GM21723 (cell line): Measurements from ENCODE around the gene SLCO3A1.

Experiments
- ATAC-seq: cut with Tn5 transposase; IDR thresholded peaks from one replicate; pipeline ENCODE4 v1.9.1; 2021; ENCODE audit warnings: mild to moderate bottlenecking, moderate library complexity; ENCODE audit not compliant: unreplicated experiment

SLCO3A1 gene

DNA sequence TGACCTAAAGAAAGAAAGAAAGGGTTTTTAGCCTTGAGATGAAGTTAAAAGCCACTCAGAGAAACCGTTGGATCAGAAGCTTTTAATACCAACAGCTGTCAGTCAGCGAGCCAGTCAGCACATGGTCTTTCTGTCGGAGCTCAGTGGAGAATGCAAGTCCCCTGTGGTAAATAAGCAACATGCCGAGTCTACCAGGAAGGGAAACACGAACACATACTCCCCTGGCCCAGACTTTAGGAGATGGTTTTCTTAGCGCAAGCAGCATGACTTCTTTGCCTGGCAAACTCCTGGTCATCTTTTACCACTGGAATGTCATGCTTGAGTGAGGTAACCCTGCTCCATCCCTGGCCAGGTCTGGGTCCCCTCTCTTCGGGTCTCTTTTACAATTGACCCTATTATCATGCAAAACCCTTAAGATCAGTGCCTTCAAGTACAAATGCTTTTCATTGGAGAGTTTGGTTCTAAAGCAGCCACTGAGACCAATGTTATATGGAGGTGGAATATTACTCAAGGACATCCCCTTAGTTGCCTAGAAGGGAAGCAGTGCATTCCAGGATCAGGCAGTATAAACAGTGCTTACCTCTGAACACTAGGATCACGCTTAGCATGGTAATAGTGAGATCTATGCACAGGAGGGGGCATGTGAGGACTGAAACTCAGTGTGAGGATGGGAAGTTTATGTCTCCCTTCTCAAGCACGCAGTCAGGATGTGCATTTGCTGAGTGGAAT is 28.2 kb downstream of the SLCO3A1 start:
- ATAC-seq, result no peak

DNA sequence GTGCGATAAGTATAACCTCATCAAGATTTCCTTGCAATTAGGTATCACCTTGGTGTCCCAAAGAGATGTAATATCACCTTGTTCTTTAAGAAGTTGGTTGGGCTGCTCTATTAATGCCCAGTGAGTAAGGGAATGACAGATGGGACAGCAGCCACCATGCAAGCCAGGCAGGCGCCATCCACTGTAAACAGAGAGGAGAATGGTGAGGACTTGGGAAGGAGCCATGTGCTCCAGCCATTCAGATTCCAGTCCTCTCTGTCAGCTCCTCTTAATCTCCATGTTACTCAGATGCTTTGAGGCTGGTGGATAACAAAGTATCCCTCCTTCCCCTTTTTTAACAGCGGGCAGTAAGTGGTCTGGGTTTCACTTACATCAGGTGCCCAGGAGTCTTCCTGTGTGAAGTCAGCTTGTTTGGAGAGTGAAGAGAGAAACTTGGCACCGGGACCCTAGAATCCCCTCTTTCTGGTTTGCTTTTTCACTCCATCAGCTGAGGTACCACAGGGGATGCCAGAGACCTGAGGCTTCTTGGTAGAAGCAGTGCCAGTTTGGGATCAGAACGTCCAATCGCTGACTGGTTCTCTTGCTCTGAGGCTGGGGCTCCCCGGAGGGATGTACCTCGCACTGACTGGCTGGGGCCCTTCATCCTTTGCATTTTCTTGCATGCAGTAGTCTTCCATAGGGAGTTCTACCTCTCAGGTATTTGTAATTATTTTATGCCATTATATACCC is 29.5 kb downstream of the SLCO3A1 start:
- ATAC-seq, result no peak

DNA sequence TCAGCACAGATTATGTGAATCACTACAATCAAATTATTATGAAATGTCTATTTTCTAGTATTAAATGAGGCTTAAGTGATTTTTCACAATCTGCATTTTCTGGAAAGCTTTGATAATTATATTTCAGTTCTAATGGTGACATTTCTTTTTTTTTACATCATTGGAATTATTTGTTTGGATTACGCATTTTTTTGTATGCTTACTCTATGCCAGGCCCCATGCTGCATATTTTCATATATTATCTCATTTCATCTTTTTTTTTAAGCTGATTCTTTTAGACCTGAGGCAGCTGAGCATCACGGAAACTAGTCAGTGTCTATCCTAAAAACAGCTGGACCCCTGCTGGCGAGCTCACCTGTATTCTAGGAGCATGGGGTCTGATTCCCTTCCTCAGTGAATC is 31.1 kb downstream of the SLCO3A1 start:
- ATAC-seq, result no peak

- ATAC-seq, result no peak
Measured at GRCh38 chr15:91885054-91885453, 31.5 kb downstream of the SLCO3A1 start.

DNA sequence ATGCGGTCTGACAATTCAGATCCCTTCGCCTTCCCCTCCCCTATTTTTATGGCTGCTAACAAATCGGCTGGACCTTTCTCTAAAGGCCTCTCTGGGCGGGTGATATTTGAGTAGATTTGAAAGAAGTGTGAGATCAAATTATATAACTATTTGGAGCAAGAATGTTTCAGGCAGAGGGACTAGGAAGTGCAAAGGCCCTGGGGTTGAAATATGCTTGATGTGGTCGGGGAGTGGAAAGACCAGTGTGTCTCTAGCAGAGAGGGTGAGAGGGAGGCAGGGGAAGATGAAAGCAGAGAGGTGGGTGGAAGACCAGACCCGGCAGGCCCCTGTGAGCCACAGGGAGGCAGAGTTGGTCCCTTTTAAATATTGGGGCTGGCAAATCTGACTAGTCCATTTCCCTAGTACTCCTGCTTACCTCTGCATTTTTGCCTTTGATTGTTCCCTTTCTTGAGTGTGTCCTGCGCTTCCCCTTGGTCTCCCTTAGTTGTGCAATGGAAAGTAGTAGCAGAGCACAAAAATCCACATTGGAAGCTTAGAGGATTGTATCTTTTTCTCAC is 32.3 kb downstream of the SLCO3A1 start:
- ATAC-seq, result no peak

DNA sequence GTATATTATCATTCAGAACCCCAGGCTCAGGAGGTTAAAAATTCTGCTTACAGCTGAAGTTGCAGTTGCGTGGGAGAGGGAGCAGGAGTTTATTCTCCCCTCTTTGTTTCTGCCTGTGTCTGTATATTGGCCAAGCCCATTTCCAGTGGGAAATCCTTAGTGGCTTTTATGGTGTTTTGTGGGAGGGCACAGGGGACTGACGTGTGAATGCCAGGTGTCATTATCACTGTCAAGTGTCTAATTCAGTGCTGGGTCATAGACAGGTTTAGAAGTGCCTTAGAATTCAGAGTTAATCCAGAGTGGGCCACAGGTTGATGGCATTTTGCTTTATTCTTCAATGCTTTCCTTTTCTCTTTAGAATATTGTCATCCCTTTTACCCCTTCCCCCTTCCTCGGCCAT is 33.4 kb downstream of the SLCO3A1 start:
- ATAC-seq, result no peak

- ATAC-seq, result no peak
Measured at GRCh38 chr15:91887321-91887720, 33.8 kb downstream of the SLCO3A1 start.

DNA sequence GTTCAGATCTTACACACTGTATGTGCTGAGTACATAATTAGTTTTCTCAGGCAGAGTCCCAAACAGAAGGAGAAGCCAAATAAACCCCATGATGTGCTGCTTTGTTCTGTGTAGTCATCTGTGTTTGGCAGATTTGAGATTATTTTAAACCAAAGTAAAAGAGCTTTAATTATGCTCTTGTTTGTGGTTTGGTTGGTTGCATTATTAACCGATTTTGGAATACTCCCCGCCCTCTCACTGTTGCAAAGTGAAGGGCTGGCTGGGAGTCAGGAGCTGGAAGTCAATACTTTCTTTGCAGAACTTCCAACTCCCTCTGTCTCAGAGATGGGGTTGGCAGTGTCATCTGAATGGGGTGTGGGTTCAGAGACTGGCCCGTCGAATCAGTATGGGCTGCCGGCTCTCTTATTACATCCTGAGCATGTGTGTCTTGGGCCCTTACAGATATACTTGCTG is 34.4 kb downstream of the SLCO3A1 start:
- no peak for ATAC-seq

GRCh38 chr15:91889111-91889815 is 35.8 kb downstream of the SLCO3A1 start:
- ATAC-seq, result no peak

DNA sequence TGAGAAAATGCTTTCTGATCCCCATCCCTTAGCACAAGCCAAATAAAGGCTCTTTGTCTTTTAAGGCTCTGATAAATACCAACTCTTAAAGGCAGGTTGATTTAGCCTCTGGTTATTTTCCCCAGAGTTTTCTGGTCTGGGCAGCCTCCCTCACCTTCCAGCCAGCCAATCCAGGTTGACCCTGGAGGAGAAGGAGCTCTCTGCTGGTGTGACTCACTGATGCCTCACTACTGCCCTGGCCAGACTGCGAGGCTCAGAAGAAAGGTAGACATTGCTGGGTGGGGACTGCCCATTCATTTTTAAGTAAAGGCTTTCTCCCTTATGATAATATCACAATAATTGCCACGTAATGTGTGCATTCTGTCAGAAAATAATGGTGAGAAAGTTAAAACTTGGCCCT is 37.1 kb downstream of the SLCO3A1 start:
- ATAC-seq, result no peak

DNA sequence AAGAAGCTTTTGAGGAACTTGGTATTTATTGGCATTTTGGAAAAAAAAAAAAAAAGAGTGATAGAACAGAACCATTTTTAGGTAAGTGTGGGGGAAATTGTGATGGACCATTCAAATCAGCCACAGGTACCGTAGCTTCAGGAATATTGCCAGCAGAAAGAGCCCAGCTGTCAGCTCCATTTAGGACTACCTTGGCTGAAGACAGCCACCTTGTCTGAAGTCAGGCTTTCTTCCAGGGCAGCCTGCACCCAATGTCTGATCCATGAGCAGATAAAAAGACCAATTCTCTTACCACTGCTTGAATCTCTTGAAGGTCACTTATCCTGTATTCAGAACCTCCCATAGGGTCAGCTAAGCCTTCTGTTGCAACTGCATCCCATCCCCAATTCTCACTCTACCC is 37.6 kb downstream of the SLCO3A1 start:
- ATAC-seq, result no peak

GRCh38 chr15:91891788-91892345 is 38.4 kb downstream of the SLCO3A1 start:
- ATAC-seq, result no peak

DNA sequence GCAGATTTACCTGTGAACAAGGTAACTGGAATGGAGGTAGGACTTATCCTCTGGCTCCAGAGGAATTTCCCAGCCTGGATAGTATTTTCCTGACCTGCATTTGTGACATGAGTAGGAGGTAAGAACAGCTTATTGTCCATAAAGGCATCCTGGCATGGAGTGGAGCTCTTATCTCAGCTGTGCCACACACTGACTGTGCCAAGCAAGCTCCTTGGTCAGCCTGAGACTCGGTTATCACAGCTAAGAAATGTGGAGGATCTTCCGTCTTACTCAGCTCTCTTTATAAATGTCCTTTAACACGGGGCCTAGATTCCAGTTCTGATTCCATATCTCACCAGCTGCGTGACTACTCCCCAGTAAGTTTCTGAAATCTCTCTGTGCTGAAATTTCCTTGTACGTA is 38.9 kb downstream of the SLCO3A1 start:
- ATAC-seq, result no peak

DNA sequence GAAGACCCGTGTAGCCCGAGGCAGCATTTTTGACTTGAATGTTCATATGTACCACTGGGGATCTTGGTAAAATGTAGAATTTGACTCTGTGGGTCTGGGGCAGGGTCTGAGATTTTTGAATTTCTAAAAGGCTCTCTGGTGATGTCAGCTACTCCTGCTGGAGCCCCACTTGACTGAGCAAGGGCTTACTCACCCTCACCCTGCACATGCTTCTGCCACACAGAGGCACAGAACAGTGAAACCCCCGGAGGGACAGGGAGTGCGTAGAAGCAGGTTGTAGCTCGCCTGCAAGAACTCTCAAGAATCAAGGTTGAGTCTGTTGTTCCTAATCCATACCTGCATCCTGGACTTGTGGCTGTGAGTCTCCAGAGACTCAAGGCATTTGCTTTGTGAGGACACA is 41.1 kb downstream of the SLCO3A1 start:
- no peak for ATAC-seq

GRCh38 chr15:91895051-91895450 is 41.5 kb downstream of the SLCO3A1 start:
- ATAC-seq, result no peak

- no peak for ATAC-seq
Measured at GRCh38 chr15:91896341-91897055, 43.0 kb downstream of the SLCO3A1 start.

- ATAC-seq, result no peak
Measured at GRCh38 chr15:91897585-91898372, 44.3 kb downstream of the SLCO3A1 start.

DNA sequence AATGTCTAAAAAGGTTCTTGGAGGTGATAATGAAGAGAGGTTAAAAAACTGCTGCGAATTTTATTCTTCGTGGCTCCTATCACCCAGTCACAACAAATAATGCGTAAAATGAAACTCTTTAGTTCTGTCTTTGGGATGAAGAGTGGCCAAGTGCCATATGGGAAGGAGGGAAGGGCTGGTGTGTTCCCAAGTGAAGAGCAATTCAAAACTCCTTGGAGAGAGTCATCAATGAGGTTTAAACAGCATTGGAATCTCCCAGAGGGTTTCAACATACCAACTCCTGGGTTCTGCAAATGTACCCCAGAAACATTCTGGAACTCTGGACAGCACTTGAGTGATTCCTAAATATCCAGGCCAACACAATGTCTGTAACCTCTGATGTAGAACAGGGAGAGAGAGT is 45.3 kb downstream of the SLCO3A1 start:
- ATAC-seq, result no peak

GRCh38 chr15:91904942-91905341 is 51.4 kb downstream of the SLCO3A1 start:
- no peak for ATAC-seq

DNA sequence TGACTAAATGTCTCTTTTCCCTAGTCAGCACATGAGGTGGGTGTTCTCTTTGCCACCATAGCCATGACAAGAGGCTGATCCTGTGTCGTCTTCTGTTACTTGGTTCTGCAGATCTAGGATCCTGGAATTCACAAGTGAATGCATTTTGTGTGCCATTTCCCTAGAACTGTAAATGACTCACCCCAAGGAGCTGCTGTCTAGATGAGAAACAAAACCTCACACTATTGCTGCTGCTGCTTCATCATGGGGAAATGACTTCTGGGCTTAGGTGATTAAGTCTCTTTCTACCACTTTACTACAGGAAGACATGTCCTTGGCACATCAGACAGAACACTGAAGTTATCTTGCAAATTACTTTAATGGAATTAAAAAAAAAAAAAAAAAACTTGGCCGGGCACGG is 54.9 kb downstream of the SLCO3A1 start:
- ATAC-seq, result no peak
